Tibial artery (tissue), 4 donors: Measurements from ENCODE around the gene CHERP.
A peak's percentile ranks its signal among the peaks of the same experiment; 100 is the strongest.

Experiments used
- DNase-seq, 2 donors: peaks; one replicate each; pipeline ENCODE4 v3.0.0-alpha.2; 2019
- H3K27ac ChIP-seq, 2 donors: fragments of 200-600 bp; sonication (generic) in 1 of 2; 1 replicate in 1 of 2; 2 replicates in 1 of 2; pipeline ENCODE4 v1.5.1; 2018 to 2019; ENCODE audit warnings: mild to moderate bottlenecking in 1 of 2
- H3K27me3 ChIP-seq, 2 donors: fragments of 200-600 bp; sonication (generic) in 1 of 2; one replicate each; pipeline versions ENCODE4 v1.5.1 to v1.6.0; 2016 to 2019
- H3K36me3 ChIP-seq, 3 donors: fragments of 200-600 bp; sonication (generic) in 2 of 3; one replicate each; pipeline ENCODE4 v1.5.1; 2016 to 2019; ENCODE audit warnings: mild to moderate bottlenecking in 2 of 3
- H3K4me1 ChIP-seq, 4 donors: fragments of 200-600 bp; sonication (generic) in 2 of 4; 1 replicate in 3 of 4; 2 replicates in 1 of 4; pipeline ENCODE4 v1.5.1; 2016 to 2019
- H3K4me3 ChIP-seq, 2 donors: fragments of 200-600 bp; sonication (generic) in 1 of 2; 1 replicate in 1 of 2; 2 replicates in 1 of 2; pipeline ENCODE4 v1.5.1; 2018 to 2019; ENCODE audit warnings: mild to moderate bottlenecking in 2 of 2
- H3K9me3 ChIP-seq, 3 donors: fragments of 200-600 bp; sonication (generic) in 1 of 3; one replicate each; pipeline ENCODE4 v1.5.1; 2016 to 2019
- CTCF ChIP-seq, 2 experiments: fragments of 200-600 bp in 1 of 2; fragments of 450-650 bp in 1 of 2; IDR thresholded peaks; one replicate each; pipeline ENCODE4 v1.5.1; 2017 to 2019; ENCODE audit warnings: antibody characterized with exemption in 2 of 2, mild to moderate bottlenecking in 1 of 2, moderate library complexity in 1 of 2
- intact Hi-C: fragments of 100-400 bp; cut with DNase I; formaldehyde crosslinking; loops from one replicate; pipeline ENCODE4 v1.15.0; 2023; ENCODE audit warnings: low total_unique reads

CHERP gene

GRCh38 chr19:16573925-16574324 lies 31.7 kb upstream of the CHERP start:
- TF ChIP-seq CTCF (IDR thresholded peaks at IDR 0.05), result no peak
- Histone ChIP-seq H3K9me3 (no peaks in the 10 kb centered on the region), H3K27me3 (no peaks in the 10 kb centered on the region), H3K36me3 (peaks cover 24 to 38% (median 37%) of the 10 kb centered on the region in 3 donors), H3K4me3 (peak overlapping the region; percentile 70 to 78), H3K4me1 (peaks cover 0 to 46% (median 36%) of the 10 kb centered on the region in 4 donors), H3K27ac (peak overlapping the region in 1 of 2 donors; percentile 85)
- no peak for DNase-seq
- intact Hi-C loops, result loop anchor here (2.0 kb wide), 1 partner anchor 53 kb away; no protein-coding TSS in a partner anchor

GRCh38 chr19:16573296-16573695 lies 31.1 kb upstream of the CHERP start:
- Histone ChIP-seq H3K4me3 (peak overlapping the region; percentile 70 to 78), H3K9me3 (no peaks in the 10 kb centered on the region), H3K27ac (peak overlapping the region; percentile 85 to 86), H3K36me3 (peaks cover 24 to 36% (median 35%) of the 10 kb centered on the region in 3 donors), H3K27me3 (no peaks in the 10 kb centered on the region), H3K4me1 (peaks cover 0 to 46% (median 36%) of the 10 kb centered on the region in 4 donors)
- TF ChIP-seq CTCF (IDR thresholded peaks at IDR 0.05), result no peak
- intact Hi-C loops, result loop anchor here (2.0 kb wide), 1 partner anchor 54 kb away; no protein-coding TSS in a partner anchor
- DNase-seq, result no peak

GRCh38 chr19:16572332-16573211 lies 30.3 kb upstream of the CHERP start, which contains the start of gene SLC35E1:
SLC35E1 (minus strand) TSS chr19:16572415; CDS start chr19:16572364, 51 bp downstream.
- H3K9me3 ChIP-seq, result no peaks in the 10 kb centered on the region
- peak within 1 kb of the TSS; percentile 85 to 86 for H3K27ac ChIP-seq
- H3K36me3 ChIP-seq, result peaks cover 24 to 36% (median 34%) of the 10 kb centered on the region in 3 donors
- H3K4me1 ChIP-seq, result peaks cover 0 to 46% (median 36%) of the 10 kb centered on the region in 4 donors
- no peak for TF ChIP-seq CTCF (IDR thresholded peaks at IDR 0.05)
- peak within 1 kb of the TSS; percentile 70 to 78 for H3K4me3 ChIP-seq
- peak; percentile 95 to 98 for DNase-seq
- intact Hi-C loops, result loop anchor here (2.0 kb wide), 1 partner anchor 54 kb away; no protein-coding TSS in a partner anchor
- H3K27me3 ChIP-seq, result no peaks in the 10 kb centered on the region

- Histone ChIP-seq H3K27me3 (no peaks in the 10 kb centered on the region), H3K27ac (peak overlapping the region; percentile 73 to 76), H3K4me1 (peaks cover 0 to 46% (median 36%) of the 10 kb centered on the region in 4 donors), H3K4me3 (peak overlapping the region; percentile 70 to 78), H3K9me3 (no peaks in the 10 kb centered on the region), H3K36me3 (peaks cover 20 to 35% (median 34%) of the 10 kb centered on the region in 3 donors)
- no peak for TF ChIP-seq CTCF (IDR thresholded peaks at IDR 0.05)
- intact Hi-C loops, result loop anchor here (2.0 kb wide), 1 partner anchor 55 kb away; no protein-coding TSS in a partner anchor
- no peak for DNase-seq
Measured at GRCh38 chr19:16571822-16572331, 29.6 kb upstream of the CHERP start.

GRCh38 chr19:16571283-16571682 lies 29.0 kb upstream of the CHERP start:
- TF ChIP-seq CTCF (IDR thresholded peaks at IDR 0.05), result no peak
- Histone ChIP-seq H3K4me3 (peak overlapping the region; percentile 70 to 78), H3K36me3 (peaks cover 20 to 35% (median 34%) of the 10 kb centered on the region in 3 donors), H3K4me1 (peaks cover 0 to 46% (median 36%) of the 10 kb centered on the region in 4 donors), H3K27ac (peak overlapping the region; percentile 73 to 76), H3K27me3 (no peaks in the 10 kb centered on the region), H3K9me3 (no peaks in the 10 kb centered on the region)
- no peak for DNase-seq
- intact Hi-C loops, result no loop called here
